ENCODE data around the gene RNF44. TPM values are rescaled to one million over a fixed set of nuclear protein-coding genes. Genes with fewer than 3 reads are reported as not detected.

RNF44 gene
- total RNA-seq, 1 experiment from 2014 or later, result 113 TPM

GRCh38 chr5:176499273-176499672 lies 37.9 kb downstream of the RNF44 start:
- no peaks in the 10 kb centered on the region for H3K27me3 ChIP-seq (ENCODE audit: control insufficient read depth, insufficient read depth, low read length)
- H3K9me3 ChIP-seq (ENCODE audit: control insufficient read depth, insufficient read depth, low read depth, low read length), result no peaks in the 10 kb centered on the region
- ChIA-PET CTCF (no interaction called here), POLR2A (no interaction called here)
- H3K27ac ChIP-seq (ENCODE audit: low read length), result no peak overlapping the region
- H3K4me3 ChIP-seq (ENCODE audit: low read depth in 2 of 2, low read length in 2 of 2), result no peak overlapping the region
- no TSS peak for BruUV-seq (replicated peaks)
- TF ChIP-seq CTCF (IDR thresholded peaks at IDR 0.05) (no peak), POLR2AphosphoS5 (IDR thresholded peaks at IDR 0.05; ENCODE audit: low read depth, low read length) (no peak), REST (IDR thresholded peaks at IDR 0.05; ENCODE audit: insufficient read depth in 1 of 2, low read depth in 2 of 2, low read length in 1 of 2) (no peak), TCF7L2 (IDR thresholded peaks at IDR 0.05; ENCODE audit: low read depth, low read length) (no peak), SIN3A (IDR thresholded peaks at IDR 0.05; ENCODE audit: borderline replicate concordance, insufficient read depth, low read depth, low read length) (no peak)
- peaks cover 47% of the 10 kb centered on the region for H3K36me3 ChIP-seq (ENCODE audit: control insufficient read depth, insufficient read depth, low read length)
- in situ Hi-C loops (cut with HindIII; ENCODE audit: low pct_unique_long_range_greater_than_20kb, low sequenced_read_pairs), result no loop called here
- H3K4me1 ChIP-seq (ENCODE audit: control insufficient read depth, insufficient read depth, low read length), result no peaks in the 10 kb centered on the region
- no peak for DNase-seq (ENCODE audit: low read depth, low spot score)
- intact Hi-C loops (cut with micrococcal nuclease; ENCODE audit: unreplicated experiment), result loop anchor here (10.0 kb wide), 1 partner anchor 84 kb away; the partner anchor contains the start of gene CLTB
- no peak for ATAC-seq

GRCh38 chr5:176497852-176498251 lies 39.4 kb downstream of the RNF44 start:
- peaks cover 61% of the 10 kb centered on the region for H3K36me3 ChIP-seq (ENCODE audit: control insufficient read depth, insufficient read depth, low read length)
- H3K27ac ChIP-seq (ENCODE audit: low read length), result no peak overlapping the region
- no peak for ATAC-seq
- H3K4me3 ChIP-seq (ENCODE audit: low read depth in 2 of 2, low read length in 2 of 2), result no peak overlapping the region
- no TSS peak for BruUV-seq (replicated peaks)
- in situ Hi-C loops (cut with HindIII; ENCODE audit: low pct_unique_long_range_greater_than_20kb, low sequenced_read_pairs), result no loop called here
- no peaks in the 10 kb centered on the region for H3K9me3 ChIP-seq (ENCODE audit: control insufficient read depth, insufficient read depth, low read depth, low read length)
- ChIA-PET CTCF (no interaction called here), POLR2A (no interaction called here)
- TF ChIP-seq CTCF (IDR thresholded peaks at IDR 0.05) (no peak), REST (IDR thresholded peaks at IDR 0.05; ENCODE audit: insufficient read depth in 1 of 2, low read depth in 2 of 2, low read length in 1 of 2) (no peak), SIN3A (IDR thresholded peaks at IDR 0.05; ENCODE audit: borderline replicate concordance, insufficient read depth, low read depth, low read length) (no peak), TCF7L2 (IDR thresholded peaks at IDR 0.05; ENCODE audit: low read depth, low read length) (no peak), POLR2AphosphoS5 (IDR thresholded peaks at IDR 0.05; ENCODE audit: low read depth, low read length) (no peak)
- H3K27me3 ChIP-seq (ENCODE audit: control insufficient read depth, insufficient read depth, low read length), result no peaks in the 10 kb centered on the region
- intact Hi-C loops (cut with micrococcal nuclease; ENCODE audit: unreplicated experiment), result loop anchor here (10.0 kb wide), 1 partner anchor 83 kb away; the partner anchor contains the start of gene CLTB
- no peak for DNase-seq (ENCODE audit: low read depth, low spot score)
- no peaks in the 10 kb centered on the region for H3K4me1 ChIP-seq (ENCODE audit: control insufficient read depth, insufficient read depth, low read length)
